ENCODE measurements around the gene UGDH. TPM values are rescaled to one million over a fixed set of nuclear protein-coding genes. Genes with fewer than 3 reads are reported as not detected.

The UGDH gene
- total RNA-seq, 3 donors from 2014 or later = 68.3 to 134 (median 74.9) TPM

- TF ChIP-seq POLR2A (IDR thresholded peaks at IDR 0.05) = no peak
- TF ChIP-seq CTCF (IDR thresholded peaks at IDR 0.05) = no peak
- no peak for TF ChIP-seq POLR2AphosphoS5 (IDR thresholded peaks at IDR 0.05)
- DNase-seq (ENCODE audit: low spot score in 2 of 2) = no peak
- no peaks in the 10 kb centered on the region for H3K27me3 ChIP-seq
- peaks cover 13% of the 10 kb centered on the region for H3K36me3 ChIP-seq
- H3K9me3 ChIP-seq = no peaks in the 10 kb centered on the region
- no peak overlapping the region for H3K4me3 ChIP-seq
- H3K4me1 ChIP-seq = no peaks in the 10 kb centered on the region
- intact Hi-C loops (cut with DNase I; ENCODE audit: low total_unique reads) = no loop called here
- H3K27ac ChIP-seq = no peak overlapping the region
Measured at GRCh38 chr4:39502019-39502663, 25.1 kb downstream of the UGDH start.

GRCh38 chr4:39498727-39499020 is 28.6 kb downstream of the UGDH start:
- Histone ChIP-seq H3K4me3 (no peak overlapping the region), H3K4me1 (no peaks in the 10 kb centered on the region), H3K9me3 (no peaks in the 10 kb centered on the region), H3K27ac (no peak overlapping the region), H3K27me3 (no peaks in the 10 kb centered on the region), H3K36me3 (peaks cover 13% of the 10 kb centered on the region)
- no peak for DNase-seq (ENCODE audit: low spot score in 2 of 2)
- TF ChIP-seq POLR2A (IDR thresholded peaks at IDR 0.05) (no peak), CTCF (IDR thresholded peaks at IDR 0.05) (no peak), POLR2AphosphoS5 (IDR thresholded peaks at IDR 0.05) (no peak)
- intact Hi-C loops (cut with DNase I; ENCODE audit: low total_unique reads) = no loop called here

- Histone ChIP-seq H3K4me3 (no peak overlapping the region), H3K27me3 (no peaks in the 10 kb centered on the region), H3K36me3 (peaks cover 8% of the 10 kb centered on the region), H3K9me3 (no peaks in the 10 kb centered on the region), H3K27ac (no peak overlapping the region), H3K4me1 (no peaks in the 10 kb centered on the region)
- intact Hi-C loops (cut with DNase I; ENCODE audit: low total_unique reads) = no loop called here
- TF ChIP-seq POLR2AphosphoS5 (IDR thresholded peaks at IDR 0.05) (no peak), POLR2A (IDR thresholded peaks at IDR 0.05) (no peak), CTCF (IDR thresholded peaks at IDR 0.05) (no peak)
- DNase-seq (ENCODE audit: low spot score in 2 of 2) = no peak
Measured at GRCh38 chr4:39497909-39498726, 29.1 kb downstream of the UGDH start.

GRCh38 chr4:39495446-39496213 is 31.6 kb downstream of the UGDH start:
- Histone ChIP-seq H3K27ac (no peak overlapping the region), H3K4me1 (no peaks in the 10 kb centered on the region), H3K4me3 (no peak overlapping the region), H3K27me3 (no peaks in the 10 kb centered on the region), H3K9me3 (no peaks in the 10 kb centered on the region), H3K36me3 (no peaks in the 10 kb centered on the region)
- intact Hi-C loops (cut with DNase I; ENCODE audit: low total_unique reads) = no loop called here
- TF ChIP-seq POLR2AphosphoS5 (IDR thresholded peaks at IDR 0.05) = no peak
- no peak for TF ChIP-seq POLR2A (IDR thresholded peaks at IDR 0.05)
- TF ChIP-seq CTCF (IDR thresholded peaks at IDR 0.05) = no peak
- no peak for DNase-seq (ENCODE audit: low spot score in 2 of 2)

- DNase-seq (ENCODE audit: low spot score in 2 of 2) = no peak
- no peaks in the 10 kb centered on the region for H3K27me3 ChIP-seq
Measured at GRCh38 chr4:39494354-39494753, 32.9 kb downstream of the UGDH start.

More at GRCh38 chr4:39494354-39494753, 32.9 kb downstream of the UGDH start:
- TF ChIP-seq CTCF (IDR thresholded peaks at IDR 0.05) (no peak), POLR2AphosphoS5 (IDR thresholded peaks at IDR 0.05) (no peak), POLR2A (IDR thresholded peaks at IDR 0.05) (no peak)
- intact Hi-C loops (cut with DNase I; ENCODE audit: low total_unique reads) = no loop called here
- H3K9me3 ChIP-seq = no peaks in the 10 kb centered on the region
- H3K4me1 ChIP-seq = no peaks in the 10 kb centered on the region
- H3K36me3 ChIP-seq = no peaks in the 10 kb centered on the region
- H3K27ac ChIP-seq = no peak overlapping the region
- H3K4me3 ChIP-seq = no peak overlapping the region

Measured in breast epithelium (tissue), 4 donors.